MV-4-11 (cell line): Measurements from ENCODE around the gene VDR.
A peak's percentile ranks its signal among the peaks of the same experiment; 100 is the strongest.

Experiments
- DNase-seq: peaks from one replicate; lab custom pipeline; 2025; lab: John Stamatoyannopoulos, UW

The VDR gene

DNA sequence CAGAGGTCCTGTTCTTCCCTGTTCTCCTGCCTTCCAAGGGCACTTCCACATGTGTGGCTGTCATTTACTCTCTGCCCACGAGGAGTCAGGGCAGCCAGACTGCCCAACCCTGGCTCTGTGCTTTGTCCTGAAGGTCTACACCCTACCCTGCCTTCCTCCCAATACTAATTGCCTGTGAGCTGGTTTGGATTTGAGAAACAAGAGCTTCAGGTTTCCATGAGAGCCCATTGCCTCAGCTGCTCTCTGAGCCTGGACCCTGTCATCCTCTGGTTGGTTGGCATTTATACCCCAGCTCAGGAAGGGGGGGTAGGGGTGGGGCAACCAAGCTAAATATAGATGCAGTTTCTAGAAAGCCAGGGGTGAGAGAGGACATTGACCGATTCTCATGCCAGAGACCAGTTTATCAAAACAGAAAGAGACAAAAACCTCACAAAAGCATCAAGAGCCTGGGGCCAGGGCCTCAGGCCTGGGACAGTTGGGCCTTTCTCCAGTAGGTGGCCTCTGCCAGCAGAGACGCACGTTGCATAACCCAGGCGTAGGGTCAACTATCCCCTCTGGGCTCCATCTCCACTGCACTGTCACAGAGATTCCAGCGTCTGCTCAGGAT, 34.5 kb downstream of the VDR start:
- peak; percentile 60 for DNase-seq

DNA sequence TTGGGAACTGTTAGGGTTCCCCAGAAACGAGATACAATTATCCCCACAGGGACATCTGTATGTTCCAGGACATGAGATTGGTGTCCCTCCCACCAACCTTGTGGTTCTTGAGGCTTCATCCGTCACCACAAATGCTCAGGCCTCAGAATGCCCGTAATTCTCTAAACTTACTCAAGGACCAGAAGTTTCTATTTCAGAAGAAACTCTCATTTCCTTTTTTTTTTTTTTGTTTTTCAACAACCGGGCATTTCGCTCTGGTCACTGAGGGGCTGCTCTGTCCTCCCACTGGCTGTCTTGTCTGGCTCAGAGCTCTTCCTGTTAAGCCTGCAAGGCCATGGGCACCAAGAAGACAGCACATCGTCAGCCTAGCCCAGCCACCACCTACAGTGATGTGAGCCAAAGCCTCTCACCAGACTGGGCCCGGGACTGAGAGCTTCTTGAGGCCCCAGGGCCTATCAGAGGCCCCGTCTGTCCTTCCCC, 36.2 kb downstream of the VDR start:
- DNase-seq: peak; percentile 98

DNA sequence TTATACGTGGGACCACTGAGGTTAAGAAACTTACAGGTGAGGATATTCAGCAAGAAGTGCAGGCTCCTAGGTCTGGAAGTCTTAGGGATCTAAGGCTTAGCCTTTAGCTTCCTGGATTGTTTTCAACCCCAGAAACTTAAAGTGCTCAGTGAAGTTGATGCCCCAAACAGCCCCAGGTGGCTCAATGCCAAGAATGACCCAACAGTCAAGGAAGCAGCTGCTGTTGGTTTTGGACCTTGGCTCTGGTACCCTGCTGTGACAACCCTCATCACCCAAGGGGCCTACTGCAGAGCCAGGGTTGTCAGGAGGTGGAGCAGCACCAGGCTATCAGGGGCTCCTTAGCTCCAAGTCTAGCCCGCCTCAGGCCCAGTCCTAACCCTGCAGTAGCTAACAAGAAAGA, 36.8 kb downstream of the VDR start:
- DNase-seq: peak; percentile 59

DNA sequence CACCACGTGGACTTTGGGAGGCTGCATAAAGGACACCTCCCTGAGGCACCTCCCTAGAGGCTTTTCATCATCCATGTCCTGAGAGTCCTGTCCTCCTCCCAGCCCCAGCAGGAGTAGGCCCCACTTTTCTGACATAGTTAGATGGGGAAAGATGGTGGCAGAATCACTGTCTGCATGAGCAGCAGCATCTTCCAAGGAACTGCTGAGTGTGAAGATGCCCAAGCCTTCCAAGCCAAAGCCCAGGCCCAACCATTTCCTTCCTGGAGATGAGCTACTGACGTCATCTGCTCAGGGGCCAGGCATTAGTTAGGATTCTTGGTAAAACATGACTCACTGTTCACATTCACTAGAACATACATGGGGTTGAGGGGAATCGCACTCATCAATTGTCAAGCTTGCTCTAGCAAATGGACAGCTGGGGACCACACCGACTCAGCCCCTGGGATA, 37.3 kb downstream of the VDR start:
- peak; percentile 90 for DNase-seq

DNA sequence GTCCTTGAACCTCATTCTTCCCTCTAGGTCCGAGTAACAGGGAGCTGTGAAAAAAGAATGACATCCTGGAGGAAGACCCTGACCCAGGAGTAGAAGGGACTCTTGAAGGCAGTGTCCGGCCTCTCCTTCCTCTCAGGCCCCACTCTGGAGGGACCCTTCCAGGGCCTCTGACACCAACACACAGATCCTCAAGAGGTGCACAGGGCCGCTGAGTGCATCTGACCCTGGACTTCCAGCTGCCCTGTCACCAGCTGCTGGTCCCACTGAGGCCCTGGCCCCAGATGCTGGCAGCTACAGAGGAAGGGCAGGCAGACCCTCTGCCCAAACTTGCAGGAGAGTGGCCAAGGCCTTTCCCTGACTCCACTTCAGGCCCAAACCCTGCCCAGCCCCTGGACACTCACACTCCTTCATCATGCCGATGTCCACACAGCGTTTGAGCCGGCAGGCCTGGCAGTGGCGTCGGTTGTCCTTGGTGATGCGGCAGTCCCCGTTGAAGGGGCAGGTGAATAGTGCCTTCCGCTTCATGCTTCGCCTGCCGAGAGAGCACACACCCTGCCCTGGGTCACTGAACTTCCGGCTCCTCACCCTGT, 40.1 kb downstream of the VDR start:
- no peak for DNase-seq

DNA sequence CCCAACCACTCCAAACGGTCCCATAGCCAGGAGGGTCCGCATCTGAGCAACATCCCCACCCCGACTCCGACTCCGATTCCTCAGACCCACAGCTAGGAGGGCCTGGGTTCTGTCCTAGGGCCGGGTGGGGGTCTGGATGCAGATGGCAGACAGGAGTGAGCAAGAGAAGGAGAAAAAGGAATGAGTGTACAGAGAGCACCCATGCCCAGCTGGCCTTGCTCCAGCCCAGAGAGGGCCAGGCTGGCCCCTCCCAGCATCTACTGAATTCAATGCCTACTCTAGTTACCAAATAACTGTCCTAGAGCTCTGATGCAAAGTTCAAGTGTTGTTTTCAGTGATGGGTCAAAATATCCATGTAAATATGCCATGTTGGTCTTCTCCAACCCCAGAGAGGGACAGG, 40.8 kb downstream of the VDR start:
- DNase-seq: no peak

DNA sequence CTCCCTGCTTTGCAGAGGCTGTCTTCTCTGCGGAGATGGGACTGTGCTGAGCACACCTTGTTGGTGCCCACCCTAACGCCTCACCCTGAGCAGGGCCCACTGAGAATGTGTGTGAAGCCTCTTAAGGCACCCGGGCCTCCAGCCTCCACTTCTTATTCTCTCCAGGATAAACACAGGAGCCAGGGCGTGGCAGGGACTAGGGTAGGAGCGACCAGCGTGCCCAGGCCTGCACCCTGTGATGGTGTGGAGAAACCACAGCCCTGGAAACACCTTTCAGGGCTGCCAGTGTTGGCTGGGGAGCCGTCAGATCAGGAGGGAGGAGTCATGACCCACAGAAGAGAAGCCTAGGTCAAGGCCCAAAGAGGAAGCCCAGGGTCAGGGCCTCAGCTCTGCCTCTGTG, 41.3 kb downstream of the VDR start:
- DNase-seq: no peak

DNA sequence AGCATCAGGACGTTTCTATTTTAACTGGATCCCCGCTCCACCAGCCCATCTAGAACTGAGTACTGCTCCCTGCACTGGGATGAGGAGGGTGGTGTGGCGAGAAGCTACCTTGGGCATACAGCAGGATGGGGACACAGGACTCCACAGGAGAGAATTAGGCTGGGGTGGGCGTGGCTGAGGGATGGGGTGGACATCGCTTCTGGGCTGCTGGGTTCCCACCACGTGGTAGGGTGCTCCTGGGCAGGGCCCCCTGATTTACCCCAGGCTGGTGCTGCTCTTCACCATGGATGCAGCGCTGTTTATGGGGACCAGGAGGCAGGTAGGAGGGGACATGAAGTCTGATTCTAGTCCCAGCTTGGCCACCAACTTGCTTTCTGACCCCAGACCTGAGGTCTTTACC, 41.9 kb downstream of the VDR start:
- DNase-seq: no peak

DNA sequence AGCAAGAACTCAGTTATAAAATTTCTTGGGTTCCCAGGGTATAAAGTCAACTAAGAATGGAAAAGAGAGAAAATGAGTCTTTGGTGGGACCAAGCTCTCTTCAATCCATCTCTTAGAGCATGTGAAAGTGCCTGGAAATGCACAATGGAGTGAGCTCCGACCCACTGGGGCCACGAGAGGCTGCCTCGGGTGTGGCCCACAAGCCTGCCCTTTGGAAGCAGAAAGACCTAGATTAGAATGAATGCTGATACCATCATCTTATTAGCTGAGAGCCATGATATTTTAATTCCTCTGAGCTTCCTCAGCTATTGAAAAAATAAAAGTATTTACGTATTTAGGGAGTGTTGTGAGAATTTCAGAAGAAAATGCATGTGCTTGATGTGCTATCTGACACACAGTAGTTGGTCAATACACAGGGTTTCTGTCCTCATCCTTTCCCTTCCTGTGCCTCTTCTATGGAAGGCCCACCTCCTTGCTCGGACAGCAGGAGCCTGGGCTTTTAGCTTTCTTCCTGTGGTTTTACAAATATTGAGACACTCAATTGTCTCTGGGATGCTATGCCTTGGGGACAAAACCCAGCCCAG, 42.5 kb downstream of the VDR start:
- DNase-seq: no peak

DNA sequence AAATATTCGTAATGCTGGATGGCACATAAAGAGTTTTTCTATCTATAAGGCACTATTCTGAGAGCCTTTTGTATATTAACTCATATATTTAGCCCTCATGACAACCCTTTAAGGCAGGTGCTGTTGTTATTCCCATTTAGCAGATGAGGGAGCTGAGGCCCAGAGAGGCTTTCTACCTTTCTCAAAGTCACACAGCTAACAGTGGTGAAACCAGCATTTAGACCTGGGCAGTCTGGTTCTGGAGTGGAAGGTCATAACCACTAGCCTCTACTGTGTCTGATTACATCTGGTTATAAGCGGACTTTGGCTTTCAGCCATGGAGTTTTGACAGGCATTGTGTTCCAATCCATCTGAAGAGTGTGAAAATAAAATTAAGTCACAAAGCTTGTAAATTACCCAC, 43.9 kb downstream of the VDR start:
- DNase-seq: no peak

DNA sequence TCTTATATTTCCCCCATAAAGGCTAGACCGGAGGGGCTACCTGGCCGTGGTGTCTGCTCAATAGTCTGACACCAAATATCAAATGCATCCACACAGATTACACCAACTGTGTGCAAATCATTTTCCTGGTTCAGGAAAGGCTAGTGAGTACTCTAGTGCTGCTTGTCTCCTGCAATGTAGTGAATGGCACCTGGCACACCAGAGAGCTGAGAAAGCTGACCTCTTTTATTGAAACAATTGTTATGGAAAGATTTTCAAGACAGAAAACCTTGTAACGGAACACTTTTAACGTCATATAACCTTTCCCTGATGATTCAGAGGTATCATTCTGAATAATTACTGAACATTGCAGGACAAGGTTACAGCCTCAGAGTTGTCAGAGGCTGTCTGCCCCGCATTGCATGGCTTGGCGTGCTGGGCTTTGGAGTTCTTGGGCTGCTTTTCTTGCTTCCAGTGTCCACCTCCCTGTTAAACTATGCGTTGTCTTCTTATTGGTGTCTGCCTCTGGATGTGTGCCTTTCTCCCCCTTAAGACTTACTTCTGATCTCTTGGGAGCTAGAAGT, 44.4 kb downstream of the VDR start:
- DNase-seq: no peak

DNA sequence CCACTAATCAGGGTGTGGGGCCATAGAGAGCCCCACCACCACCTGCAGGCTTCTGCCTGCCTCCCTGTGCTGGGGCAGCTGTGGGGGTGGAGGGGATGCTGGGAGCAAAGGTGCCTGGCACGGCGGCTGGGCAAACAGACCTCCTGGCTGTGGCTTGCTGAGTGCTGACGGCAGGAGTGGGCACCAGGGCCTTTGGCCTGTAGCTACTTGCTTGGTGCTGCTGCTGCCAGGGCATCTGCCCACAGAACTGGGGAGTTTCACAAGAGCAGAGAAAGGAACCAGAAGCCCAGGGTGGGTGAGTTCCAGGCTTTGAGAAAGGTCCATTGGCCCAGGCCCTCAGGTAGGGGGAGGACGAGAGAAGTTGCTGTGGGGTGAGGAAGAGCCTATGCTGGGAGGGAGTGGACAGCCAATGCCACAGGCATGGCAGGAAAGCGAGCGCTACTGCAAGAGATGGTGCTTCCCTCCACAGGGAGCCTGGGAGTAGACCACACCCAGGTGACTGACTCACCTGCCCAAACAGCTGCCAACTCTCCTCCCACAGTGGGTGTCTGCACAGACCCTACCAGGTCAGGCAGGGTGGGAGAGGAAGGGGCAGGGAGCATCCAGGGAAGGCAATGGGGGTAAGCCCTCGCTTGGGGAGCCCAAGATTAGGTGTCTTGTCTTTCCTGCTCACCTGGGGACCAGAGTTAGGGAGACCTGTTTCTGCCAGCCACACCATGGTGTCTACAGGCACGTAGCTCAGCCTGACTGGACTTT, 46.1 kb downstream of the VDR start:
- DNase-seq: no peak

DNA sequence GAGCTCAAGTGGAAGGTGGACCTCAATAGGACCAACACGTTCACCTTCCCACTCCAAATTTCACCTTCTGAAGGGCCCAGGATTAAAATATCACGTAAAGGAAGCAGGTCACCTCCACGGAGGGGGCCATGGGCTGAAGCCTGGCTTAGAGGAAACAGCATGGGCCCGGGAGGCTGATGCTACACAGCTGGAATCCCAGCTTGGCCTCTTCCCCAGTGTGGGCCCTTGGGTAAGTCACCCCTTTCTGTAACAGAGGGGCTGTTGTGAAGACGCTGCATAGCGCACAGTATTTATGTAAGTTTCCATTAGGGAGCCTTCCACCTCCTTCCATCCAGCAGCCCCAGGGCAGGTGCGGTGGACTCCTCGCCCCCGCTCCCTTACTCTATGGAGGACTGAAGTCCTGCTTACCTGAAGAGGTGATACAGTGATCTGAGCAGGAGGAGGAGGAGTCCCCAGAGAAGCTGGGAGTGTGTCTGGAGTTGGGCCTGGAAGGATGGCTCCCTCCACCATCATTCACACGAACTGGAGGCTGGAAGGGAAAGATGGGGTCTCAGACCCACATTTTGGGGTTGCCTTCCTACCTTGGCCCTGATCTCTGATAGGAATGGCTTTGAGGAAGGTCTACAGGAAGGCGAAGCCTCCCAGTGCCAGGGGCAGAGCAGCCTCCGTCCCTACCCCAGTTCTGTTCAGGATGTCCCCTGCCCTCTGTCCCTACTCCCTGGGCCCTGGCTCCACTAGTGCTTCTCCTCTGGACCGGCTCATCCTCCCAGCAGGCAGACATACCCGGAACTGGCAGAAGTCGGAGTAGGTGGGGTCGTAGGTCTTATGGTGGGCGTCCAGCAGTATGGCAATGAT, 47.8 kb downstream of the VDR start:
- DNase-seq: no peak

DNA sequence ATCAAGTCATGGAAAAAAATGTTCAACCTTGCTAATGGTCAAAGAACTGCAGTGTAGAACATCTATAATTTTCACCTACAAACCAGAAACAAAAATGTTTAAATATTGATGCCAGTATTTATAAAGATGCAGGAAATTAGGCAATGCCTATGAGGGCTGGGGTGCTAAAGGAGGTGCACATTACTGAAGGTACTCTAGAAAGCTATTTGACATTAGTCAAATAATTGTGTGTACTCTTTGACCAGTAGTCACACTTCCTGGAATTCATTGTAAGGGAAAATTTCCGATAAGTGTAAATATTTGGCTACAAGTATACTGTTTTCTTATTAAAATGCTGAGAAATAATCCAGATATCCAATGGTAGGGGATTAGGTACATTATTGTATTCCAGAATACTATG, 48.7 kb downstream of the VDR start:
- no peak for DNase-seq

DNA sequence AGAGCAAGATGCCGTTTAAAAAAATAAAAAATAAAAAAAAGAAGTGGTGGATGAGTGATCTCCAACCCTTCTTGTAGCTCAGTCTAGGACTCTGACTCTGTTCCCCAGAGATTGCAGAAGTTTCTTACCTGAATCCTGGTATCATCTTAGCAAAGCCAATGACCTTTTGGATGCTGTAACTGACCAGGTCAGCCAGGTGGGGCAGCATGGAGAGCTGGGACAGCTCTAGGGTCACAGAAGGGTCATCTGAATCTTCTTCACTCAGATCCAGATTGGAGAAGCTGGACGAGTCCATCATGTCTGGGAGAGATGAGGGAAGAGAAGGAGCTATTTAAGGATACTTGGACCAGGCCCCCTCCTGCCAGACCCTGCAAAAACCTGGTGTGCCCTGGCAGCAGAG, 49.3 kb downstream of the VDR start:
- DNase-seq: no peak

DNA sequence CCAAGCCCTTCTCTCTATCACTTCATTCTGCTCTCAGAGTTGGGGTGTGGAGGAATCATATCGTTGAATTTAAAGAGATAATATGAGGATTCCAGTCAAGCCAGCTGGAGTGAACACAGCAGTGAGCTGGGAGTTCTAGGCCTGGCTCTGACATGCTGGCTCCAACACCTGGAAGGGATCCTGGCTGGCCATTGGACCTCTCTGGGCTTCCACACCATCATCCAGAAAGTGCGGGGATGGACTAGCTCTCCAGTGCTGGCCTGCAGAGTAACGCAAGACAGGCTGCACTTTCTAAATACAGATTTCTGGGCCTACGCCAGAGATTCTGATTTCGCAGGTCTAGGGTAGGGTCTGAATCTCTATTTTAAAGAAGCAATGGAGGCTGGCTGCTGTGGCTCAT, 50.3 kb downstream of the VDR start:
- no peak for DNase-seq

DNA sequence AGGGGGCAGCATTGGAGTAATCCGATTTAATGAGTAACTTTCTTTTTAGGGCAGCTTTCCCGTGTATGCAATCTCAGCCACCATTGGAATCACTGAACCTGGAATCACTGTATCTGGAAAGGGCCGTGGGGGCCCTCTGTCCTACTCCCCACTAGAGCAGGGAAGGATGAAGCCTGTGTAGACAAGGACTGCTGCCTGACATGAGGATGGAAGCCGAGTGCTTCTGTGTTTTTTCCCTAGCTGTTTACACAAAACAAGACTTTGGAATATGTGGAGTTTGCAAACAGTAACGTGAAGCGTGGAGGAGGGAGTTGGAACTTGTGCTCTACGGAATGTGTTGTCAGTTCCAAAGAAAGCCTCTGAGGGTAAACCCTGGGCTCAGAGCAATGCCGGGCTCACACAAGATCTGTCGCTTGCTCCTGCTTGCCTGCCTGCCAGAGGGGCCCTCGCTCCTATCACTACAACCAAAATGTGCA, 52.7 kb downstream of the VDR start:
- no peak for DNase-seq

DNA sequence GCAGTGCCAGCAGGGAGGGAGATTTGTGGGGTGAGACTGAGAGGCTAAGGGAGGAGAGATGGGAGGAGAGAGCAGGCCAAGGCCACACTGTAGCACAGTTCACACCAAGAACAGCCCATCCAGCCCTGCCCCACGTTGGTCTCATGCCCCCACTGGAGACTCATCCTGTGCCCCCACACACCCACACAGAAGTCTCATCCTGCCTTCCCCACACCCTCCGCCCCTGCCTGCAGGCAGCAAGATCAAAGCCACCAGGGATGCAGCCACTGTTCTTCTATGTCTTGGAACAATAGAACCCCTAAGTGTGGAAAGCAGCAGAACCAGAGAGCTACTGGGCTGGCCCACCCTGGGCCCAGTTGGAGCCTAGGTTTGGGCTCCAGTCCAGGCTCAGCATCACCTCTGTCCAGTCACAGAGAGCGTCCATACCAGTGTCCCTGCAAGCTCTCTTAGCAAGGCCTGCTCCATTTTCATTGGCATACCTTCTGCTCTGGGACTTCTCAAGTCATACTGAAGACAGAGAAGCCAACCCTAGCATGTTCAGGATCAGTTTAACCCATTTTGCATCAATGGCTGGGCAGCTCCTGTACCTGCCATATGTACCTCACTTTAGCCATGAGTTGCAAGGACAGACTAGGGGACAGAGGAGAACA, 53.4 kb downstream of the VDR start:
- DNase-seq: no peak

DNA sequence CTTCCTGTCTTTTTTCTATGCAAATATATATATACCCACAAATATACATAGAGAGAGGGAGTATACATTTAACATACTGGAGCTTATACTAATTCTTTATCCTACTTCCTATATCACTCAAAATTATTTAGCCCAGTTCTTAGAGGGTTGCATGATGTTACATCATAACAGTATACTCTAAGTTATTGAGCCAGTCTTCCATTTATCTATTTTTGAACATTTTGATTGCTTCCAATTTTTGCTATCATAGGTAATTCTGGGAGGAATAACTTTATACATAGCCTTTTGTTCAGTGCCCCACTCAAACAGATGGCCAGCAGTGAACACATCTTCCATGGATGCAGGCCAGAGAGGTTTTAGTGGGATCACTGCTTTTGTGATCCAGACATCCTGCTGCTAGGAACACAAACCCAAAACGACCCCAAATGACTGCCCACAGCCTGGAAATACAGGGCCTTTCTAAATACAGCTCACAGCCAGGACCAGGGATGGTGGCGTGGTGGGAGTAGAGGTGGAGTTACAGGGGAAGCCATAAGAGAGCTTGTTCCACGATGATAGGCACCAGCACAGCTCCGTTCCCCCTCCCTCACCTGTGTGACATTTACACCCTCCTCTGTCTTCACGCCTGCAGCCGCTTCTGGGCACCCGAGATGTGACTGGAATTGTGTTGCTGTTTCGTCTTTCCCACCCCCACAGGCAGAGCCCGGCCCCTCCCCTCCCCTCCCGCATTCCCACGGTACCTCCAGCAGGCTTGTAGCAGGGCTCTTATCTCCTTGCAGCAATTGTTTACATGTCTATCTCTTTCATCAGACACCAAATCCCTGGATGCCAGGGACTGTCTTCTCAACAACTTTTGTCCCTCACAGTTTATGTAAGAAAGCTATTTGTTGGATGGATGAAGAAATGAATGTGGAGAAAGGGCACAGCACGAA, 54.4 kb downstream of the VDR start:
- DNase-seq: no peak

DNA sequence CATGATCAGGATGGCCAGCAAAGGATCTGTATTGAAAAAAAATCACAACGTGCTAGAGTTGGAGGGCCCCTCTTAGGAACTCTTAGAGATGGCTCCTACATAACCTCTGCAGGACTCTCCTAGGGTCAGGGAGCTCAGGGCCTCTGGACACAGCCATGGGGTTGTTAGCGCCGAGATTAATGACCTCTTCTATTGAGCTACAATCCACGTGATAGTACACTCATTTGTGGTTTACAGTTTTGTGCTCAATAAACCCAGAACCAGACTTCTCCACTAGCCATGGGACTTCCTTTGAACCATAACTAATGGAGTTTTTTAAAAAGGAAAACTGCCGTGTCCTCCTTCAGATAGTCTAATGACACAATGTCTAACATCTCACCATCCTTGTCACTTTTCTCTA, 55.5 kb downstream of the VDR start:
- DNase-seq: no peak
